CD4-positive, CD25-positive, alpha-beta regulatory T cell (primary cell): ENCODE results near the gene HOMER3. TPM values are rescaled to one million over a fixed set of nuclear protein-coding genes. Genes with fewer than 3 reads are reported as not detected.

Experiments used
- ATAC-seq, 2 donors: fragments of 150-1000 bp; cut with Tn5 transposase; one replicate each; pipeline ENCODE4 v1.10.0; 2021; ENCODE audit warnings: low read depth in 2 of 2, moderate number of reproducible peaks in 2 of 2, moderate library complexity in 1 of 2
- DNase-seq, 3 donors: peaks; one replicate each; pipeline versions ENCODE4 v3.0.0 to v3.0.0-alpha.2; 2012 to 2022; ENCODE audit warnings: mixed read lengths in 1 of 3
- H3K27ac ChIP-seq: one replicate; pipeline ENCODE4 v1.7.0; 2013; ENCODE audit warnings: mild to moderate bottlenecking, low read length; ENCODE audit not compliant: insufficient read depth, poor library complexity, severe bottlenecking
- H3K27me3 ChIP-seq: one replicate; pipeline ENCODE4 v1.7.0; 2013; ENCODE audit warnings: low read length; ENCODE audit not compliant: control insufficient read depth, insufficient read depth
- H3K36me3 ChIP-seq: one replicate; pipeline ENCODE4 v1.7.0; 2013; ENCODE audit warnings: mild to moderate bottlenecking, low read length, moderate library complexity; ENCODE audit not compliant: control insufficient read depth, insufficient read depth
- H3K4me1 ChIP-seq: 2 replicates; pipeline ENCODE4 v1.7.0; 2013; ENCODE audit warnings: mild to moderate bottlenecking, low read length; ENCODE audit not compliant: insufficient read depth, control insufficient read depth, poor library complexity, severe bottlenecking
- H3K4me3 ChIP-seq: one replicate; pipeline ENCODE4 v1.7.0; 2013; ENCODE audit warnings: low read depth, mild to moderate bottlenecking, low read length, moderate library complexity
- H3K9me3 ChIP-seq, 2 experiments: 1 replicate in 1 of 2; 2 replicates in 1 of 2; pipeline ENCODE4 v1.7.0; 2013; ENCODE audit warnings: low read length in 2 of 2, mild to moderate bottlenecking in 1 of 2, moderate library complexity in 1 of 2; ENCODE audit not compliant: control insufficient read depth in 2 of 2
- H3K27ac Mint-ChIP-seq, 3 donors: one replicate each; pipeline ENCODE4 v1.8.0; 2020 to 2022; ENCODE audit warnings: mild to moderate bottlenecking in 3 of 3, mixed read lengths in 3 of 3, moderate library complexity in 2 of 3
- H3K27me3 Mint-ChIP-seq: one replicate; pipeline ENCODE4 v1.8.0; 2022; ENCODE audit warnings: mild to moderate bottlenecking, mixed read lengths
- H3K36me3 Mint-ChIP-seq: one replicate; pipeline ENCODE4 v1.8.0; 2020; ENCODE audit warnings: mixed read lengths
- H3K4me1 Mint-ChIP-seq, 4 donors: one replicate each; pipeline ENCODE4 v1.8.0; 2020 to 2022; ENCODE audit warnings: mixed read lengths in 4 of 4, mild to moderate bottlenecking in 1 of 4
- H3K4me3 Mint-ChIP-seq, 4 donors: one replicate each; pipeline ENCODE4 v1.8.0; 2020 to 2022; ENCODE audit warnings: mild to moderate bottlenecking in 4 of 4, mixed read lengths in 4 of 4, moderate library complexity in 3 of 4
- H3K9me3 Mint-ChIP-seq, 7 donors: one replicate each; pipeline ENCODE4 v1.8.0; 2020 to 2022; ENCODE audit warnings: mixed read lengths in 7 of 7, mild to moderate bottlenecking in 3 of 7, moderate library complexity in 2 of 7
- polyA plus RNA-seq, 4 donors: library from polyadenylated mRNA; unstranded; fragments of 300-500 nt; fragmentation: Illumina TruSeq; gene quantifications; one replicate each; pipeline ENCODE4 v1.2.3, GENCODE V29; 2021
- total RNA-seq: library from RNA; stranded (reverse); gene quantifications from one replicate; pipeline ENCODE4 v1.2.3, GENCODE V29; 2022

Gene HOMER3
- 3.6 TPM for total RNA-seq
- polyA plus RNA-seq, result 1 to 10 TPM; 2.8 to 3.9 (median 3.3) TPM

DNA sequence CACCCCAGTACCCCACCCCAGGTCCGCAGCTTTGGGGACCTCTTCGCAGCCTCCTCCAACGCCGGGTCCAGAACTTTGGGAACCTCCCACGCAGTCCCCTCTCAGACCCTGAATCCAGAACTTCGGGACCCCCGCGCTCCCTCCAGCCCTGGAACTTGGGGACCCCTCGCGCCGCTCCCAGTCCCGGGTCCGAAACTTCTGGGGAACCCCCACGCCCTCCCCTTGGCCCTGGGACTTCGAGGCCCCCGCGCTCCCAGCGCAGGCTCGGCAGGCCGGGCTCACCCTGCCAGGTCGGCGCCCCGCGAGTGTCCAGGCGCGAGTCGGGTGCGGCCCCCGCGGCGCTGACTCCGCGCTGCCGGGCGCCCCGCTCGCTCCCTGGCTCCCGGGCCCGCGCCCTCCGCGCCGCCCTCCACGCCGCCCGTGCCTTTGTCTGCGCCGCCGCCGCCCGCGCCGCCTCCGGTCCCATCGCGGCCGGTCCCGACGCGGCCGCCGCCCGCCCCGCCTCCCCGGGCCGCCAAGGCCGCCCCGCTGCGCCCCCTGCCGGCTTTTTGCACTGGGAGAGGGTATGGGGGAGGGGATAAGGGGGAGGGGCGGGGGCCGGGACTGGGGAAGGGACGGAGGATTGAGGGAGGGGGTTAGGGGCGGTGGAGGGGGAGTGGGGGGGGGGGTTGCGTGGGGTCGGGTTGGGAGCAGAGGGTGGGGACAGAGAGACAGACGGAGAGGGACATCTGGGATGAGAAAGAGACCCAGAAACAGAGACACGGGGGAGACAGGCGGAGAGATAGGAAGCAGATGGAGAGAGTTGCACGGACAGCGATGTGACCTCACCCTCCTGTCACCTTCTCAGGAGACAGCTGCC, at the start of gene HOMER3:
Gene HOMER3, minus strand, starts transcription at position 449 of the 859 bp plus-strand sequence. CDS start 2,235 bp downstream, outside the sequence.
- Mint-ChIP-seq H3K9me3 (peaks cover 0 to 1% (median 0%) of the 10 kb centered on the region in 7 donors), H3K4me1 (peaks cover 0 to 18% (median 5%) of the 10 kb centered on the region in 4 donors), H3K27ac (no peak within 1 kb of the TSS), H3K27me3 (peaks cover 66% of the 10 kb centered on the region), H3K36me3 (no peaks in the 10 kb centered on the region), H3K4me3 (peak within 1 kb of the TSS in 3 of 4 donors; percentile 72 to 91 (median 73))
- Histone ChIP-seq H3K4me3 (no peak within 1 kb of the TSS), H3K27ac (no peak within 1 kb of the TSS), H3K9me3 (no peaks in the 10 kb centered on the region), H3K36me3 (no peaks in the 10 kb centered on the region), H3K4me1 (peaks cover 11% of the 10 kb centered on the region), H3K27me3 (no peaks in the 10 kb centered on the region)
- DNase-seq, result peak; percentile 46 to 58 (median 52)
- ATAC-seq, result peak; percentile 76 to 88

DNA sequence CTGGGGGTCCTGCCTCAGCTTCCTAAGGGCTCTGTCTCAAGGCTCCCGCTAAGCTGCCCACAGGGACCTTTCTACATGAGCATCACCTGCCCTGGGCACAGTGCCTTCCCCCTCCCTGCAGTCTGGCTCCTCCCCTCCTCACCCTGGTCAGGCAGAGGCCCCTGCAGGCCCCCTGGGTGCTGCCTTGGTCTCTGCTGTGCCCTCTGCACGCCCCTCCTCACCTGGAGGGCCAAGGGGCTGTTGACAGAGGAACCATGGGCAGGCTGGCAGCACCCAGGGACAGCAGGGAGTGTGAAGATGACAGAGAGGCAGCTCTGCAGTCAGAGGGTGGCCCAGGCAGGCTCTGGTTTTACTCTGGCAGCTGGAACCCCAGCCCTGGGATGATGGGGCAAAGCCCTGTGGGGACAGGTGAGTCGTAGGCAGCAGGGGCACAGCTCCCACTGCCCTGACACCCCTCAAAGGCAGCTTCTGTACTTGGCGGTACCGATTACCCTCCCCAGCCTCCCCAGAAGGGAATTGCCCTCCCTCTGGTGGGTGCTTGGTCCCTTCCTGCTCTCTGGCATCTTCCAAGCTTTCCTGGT, 49.2 kb upstream of the HOMER3 start:
- no peaks in the 10 kb centered on the region for H3K9me3 Mint-ChIP-seq
- no peaks in the 10 kb centered on the region for H3K4me1 Mint-ChIP-seq
- Histone ChIP-seq H3K27ac (no peak overlapping the region), H3K36me3 (peaks cover 22% of the 10 kb centered on the region), H3K9me3 (no peaks in the 10 kb centered on the region), H3K4me1 (no peaks in the 10 kb centered on the region), H3K27me3 (no peaks in the 10 kb centered on the region), H3K4me3 (no peak overlapping the region)
- ATAC-seq, result no peak
- no peak for DNase-seq
- H3K36me3 Mint-ChIP-seq, result peaks cover 23% of the 10 kb centered on the region
- H3K4me3 Mint-ChIP-seq, result no peak overlapping the region
- no peak overlapping the region for H3K27ac Mint-ChIP-seq
- H3K27me3 Mint-ChIP-seq, result peaks cover 16% of the 10 kb centered on the region

DNA sequence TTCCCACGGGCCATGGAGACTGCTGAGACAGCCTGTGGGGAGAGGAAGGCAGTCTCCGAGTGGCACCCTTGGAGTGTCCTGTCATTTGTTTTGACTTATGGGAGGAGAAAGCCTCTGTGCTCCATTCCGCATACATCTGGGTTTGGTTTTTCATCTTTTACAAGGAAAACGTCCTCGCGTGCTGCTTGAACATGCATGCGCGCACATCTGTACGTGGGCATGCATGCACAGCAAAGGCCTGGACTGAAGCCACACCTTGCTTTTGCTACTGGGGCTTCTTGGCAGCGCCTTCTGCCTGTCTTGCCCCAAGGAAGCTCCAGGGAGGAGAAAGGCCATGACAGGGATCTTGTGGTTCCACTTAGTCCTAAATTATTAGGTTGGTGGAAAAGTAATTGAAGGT, 48.3 kb upstream of the HOMER3 start:
- peaks cover 25% of the 10 kb centered on the region for H3K27me3 Mint-ChIP-seq
- no peaks in the 10 kb centered on the region for H3K9me3 ChIP-seq
- H3K27ac ChIP-seq, result no peak overlapping the region
- H3K9me3 Mint-ChIP-seq, result no peaks in the 10 kb centered on the region
- peak overlapping the region in 1 of 3 donors; percentile 66 for H3K27ac Mint-ChIP-seq
- DNase-seq (no peak), ATAC-seq (no peak)
- no peaks in the 10 kb centered on the region for H3K4me1 ChIP-seq
- H3K27me3 ChIP-seq, result no peaks in the 10 kb centered on the region
- H3K4me3 ChIP-seq, result no peak overlapping the region
- no peak overlapping the region for H3K4me3 Mint-ChIP-seq
- H3K36me3 Mint-ChIP-seq, result peaks cover 22% of the 10 kb centered on the region
- H3K36me3 ChIP-seq, result peaks cover 19% of the 10 kb centered on the region
- no peaks in the 10 kb centered on the region for H3K4me1 Mint-ChIP-seq

DNA sequence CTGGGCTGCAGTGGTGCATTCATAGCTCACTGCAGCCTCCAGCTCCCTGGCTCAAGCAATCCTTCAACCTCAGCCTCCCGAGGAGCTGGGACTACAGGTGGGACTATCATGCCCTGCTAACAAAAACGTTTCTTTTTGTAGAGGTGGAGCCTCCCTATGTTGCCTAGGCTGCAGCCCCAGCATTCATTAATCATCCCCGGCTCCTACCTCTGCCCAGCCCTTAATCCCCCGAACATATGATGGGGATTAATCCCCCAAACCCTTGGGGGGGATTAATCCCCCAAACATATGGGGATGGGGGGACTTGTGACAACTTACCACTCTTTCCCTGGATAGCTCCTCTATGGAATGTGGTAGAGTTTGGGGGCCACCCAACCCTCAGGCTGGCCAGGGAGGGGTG, 46.4 kb upstream of the HOMER3 start:
- ATAC-seq (no peak), DNase-seq (no peak)
- H3K4me1 ChIP-seq, result no peaks in the 10 kb centered on the region
- H3K4me3 Mint-ChIP-seq, result no peak overlapping the region
- no peak overlapping the region for H3K4me3 ChIP-seq
- peaks cover 9% of the 10 kb centered on the region for H3K36me3 Mint-ChIP-seq
- H3K27me3 Mint-ChIP-seq, result peaks cover 27% of the 10 kb centered on the region
- peaks cover 2% of the 10 kb centered on the region for H3K27me3 ChIP-seq
- H3K27ac Mint-ChIP-seq, result no peak overlapping the region
- H3K27ac ChIP-seq, result no peak overlapping the region
- H3K9me3 Mint-ChIP-seq, result no peaks in the 10 kb centered on the region
- H3K9me3 ChIP-seq, result no peaks in the 10 kb centered on the region
- peaks cover under 1% of the 10 kb centered on the region for H3K36me3 ChIP-seq
- no peaks in the 10 kb centered on the region for H3K4me1 Mint-ChIP-seq

- Mint-ChIP-seq H3K4me3 (no peak overlapping the region), H3K4me1 (no peaks in the 10 kb centered on the region), H3K27ac (no peak overlapping the region), H3K36me3 (no peaks in the 10 kb centered on the region), H3K27me3 (peaks cover 40% of the 10 kb centered on the region), H3K9me3 (no peaks in the 10 kb centered on the region)
- Histone ChIP-seq H3K9me3 (no peaks in the 10 kb centered on the region), H3K36me3 (no peaks in the 10 kb centered on the region), H3K27ac (no peak overlapping the region), H3K4me3 (no peak overlapping the region), H3K4me1 (no peaks in the 10 kb centered on the region), H3K27me3 (peaks cover 2% of the 10 kb centered on the region)
- DNase-seq (no peak), ATAC-seq (no peak)
These were observed 44.2 kb upstream of the HOMER3 start for GRCh38 chr19:18985257-18985656.

- no peak overlapping the region for H3K4me3 ChIP-seq
- no peaks in the 10 kb centered on the region for H3K4me1 Mint-ChIP-seq
- no peak overlapping the region for H3K4me3 Mint-ChIP-seq
- no peaks in the 10 kb centered on the region for H3K4me1 ChIP-seq
- ATAC-seq (no peak), DNase-seq (no peak)
- H3K27ac ChIP-seq, result no peak overlapping the region
- peaks cover 2% of the 10 kb centered on the region for H3K27me3 ChIP-seq
- no peaks in the 10 kb centered on the region for H3K9me3 ChIP-seq
- H3K27me3 Mint-ChIP-seq, result peaks cover 42% of the 10 kb centered on the region
- no peaks in the 10 kb centered on the region for H3K36me3 Mint-ChIP-seq
- H3K27ac Mint-ChIP-seq, result peak overlapping the region in 1 of 3 donors; percentile 14
- no peaks in the 10 kb centered on the region for H3K9me3 Mint-ChIP-seq
- H3K36me3 ChIP-seq, result no peaks in the 10 kb centered on the region
These were observed 43.2 kb upstream of the HOMER3 start for GRCh38 chr19:18984251-18984650.

DNA sequence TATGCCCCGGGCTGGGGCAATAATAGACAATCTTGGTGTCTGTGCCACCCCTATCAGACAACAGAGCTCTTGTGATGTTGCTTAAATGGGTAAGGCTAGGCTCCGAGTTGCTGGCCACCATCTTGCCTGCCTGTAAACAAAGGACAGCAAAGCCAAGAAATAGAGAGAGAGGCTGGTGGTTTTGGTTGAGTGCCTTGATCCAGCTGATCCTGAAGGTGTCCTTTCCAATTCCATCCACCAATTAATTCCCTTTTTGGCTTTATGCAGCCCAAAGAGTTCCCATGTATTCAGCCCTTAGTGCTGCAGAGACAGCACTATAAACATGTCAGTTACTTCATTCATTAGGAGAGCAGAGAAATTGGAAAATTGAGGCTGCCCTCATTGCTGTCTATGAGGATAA, 41.7 kb upstream of the HOMER3 start:
- Histone ChIP-seq H3K27ac (no peak overlapping the region), H3K9me3 (no peaks in the 10 kb centered on the region), H3K4me3 (no peak overlapping the region), H3K4me1 (no peaks in the 10 kb centered on the region), H3K36me3 (no peaks in the 10 kb centered on the region), H3K27me3 (peaks cover 2% of the 10 kb centered on the region)
- H3K4me1 Mint-ChIP-seq, result no peaks in the 10 kb centered on the region
- H3K36me3 Mint-ChIP-seq, result no peaks in the 10 kb centered on the region
- ATAC-seq (no peak), DNase-seq (no peak)
- peaks cover 48% of the 10 kb centered on the region for H3K27me3 Mint-ChIP-seq
- H3K27ac Mint-ChIP-seq, result no peak overlapping the region
- no peaks in the 10 kb centered on the region for H3K9me3 Mint-ChIP-seq
- H3K4me3 Mint-ChIP-seq, result no peak overlapping the region
